OCI-LY7 (cell line): ENCODE data around the gene BTBD9. TPM values are rescaled to one million over a fixed set of nuclear protein-coding genes. Genes with fewer than 3 reads are reported as not detected.
"Not testable (repeated sequence)": the region's sequence is repeated elsewhere in the genome, so short reads cannot be mapped to it uniquely, and the experiment has no call there.

Source experiments
- BruUV-seq: library from RNA; stranded (reverse); fragments of 400-500 nt; replicated peaks from 2 replicates; lab custom pipeline; 2021; lab: Mats Ljungman, UMichigan
- CTCF ChIA-PET: fragments of 300-600 bp; sonication (Branson Sonifier 250); formaldehyde crosslinking; loops from one replicate; lab custom pipeline; 2022; ENCODE audit warnings: antibody characterized with exemption; ENCODE audit not compliant: unreplicated experiment; lab: Charles Lee
- POLR2A ChIA-PET: fragments of 300-600 bp; sonication (Branson Sonifier 250); formaldehyde crosslinking; loops from one replicate; lab custom pipeline; 2022; ENCODE audit warnings: antibody characterized with exemption; lab: Charles Lee
- DNase-seq: peaks from one replicate; pipeline ENCODE4 v3.0.0-alpha.2; 2015; ENCODE audit warnings: low spot score
- H2AFZ ChIP-seq: fragments of 200-600 bp; sonication (generic), shearing (Covaris generic); 2 replicates; pipeline ENCODE4 v1.6.1; 2014; ENCODE audit warnings: mild to moderate bottlenecking, antibody characterized with exemption, low read length, moderate library complexity
- H3K27ac ChIP-seq: fragments of 200-600 bp; sonication (generic); 2 replicates; pipeline ENCODE4 v1.5.1; 2014; ENCODE audit warnings: mixed run types, low read depth, mild to moderate bottlenecking, moderate library complexity, low read length, inconsistent platforms; ENCODE audit not compliant: poor library complexity, severe bottlenecking
- H3K36me3 ChIP-seq: fragments of 200-600 bp; sonication (generic); 2 replicates; pipeline ENCODE4 v1.6.1; 2014; ENCODE audit warnings: mild to moderate bottlenecking, antibody characterized with exemption, low read length, moderate library complexity, mixed read lengths; ENCODE audit not compliant: insufficient read depth
- H3K4me1 ChIP-seq: fragments of 200-600 bp; sonication (generic); 2 replicates; pipeline ENCODE4 v1.5.1; 2014; ENCODE audit warnings: mild to moderate bottlenecking, low read length; ENCODE audit not compliant: insufficient read depth, poor library complexity, severe bottlenecking
- H3K4me2 ChIP-seq: fragments of 200-600 bp; sonication (generic); 2 replicates; pipeline ENCODE4 v1.6.1; 2014; ENCODE audit warnings: mild to moderate bottlenecking, low read length
- H3K4me3 ChIP-seq: fragments of 200-600 bp; sonication (generic); 2 replicates; pipeline ENCODE4 v1.5.1; 2014; ENCODE audit warnings: mild to moderate bottlenecking, low read depth, low read length; ENCODE audit not compliant: poor library complexity, severe bottlenecking
- H3K79me2 ChIP-seq: fragments of 200-600 bp; sonication (generic); 2 replicates; pipeline ENCODE4 v1.6.1; 2016; ENCODE audit warnings: low read depth, mild to moderate bottlenecking, low read length, moderate library complexity, mixed read lengths; ENCODE audit not compliant: insufficient read depth
- H3K9me2 ChIP-seq: fragments of 200-600 bp; sonication (generic); 2 replicates; pipeline ENCODE4 v1.6.1; 2016; ENCODE audit warnings: mild to moderate bottlenecking, low read length, mixed read lengths; ENCODE audit not compliant: insufficient read depth
- H3K9me3 ChIP-seq: fragments of 200-600 bp; sonication (generic); 2 replicates; pipeline ENCODE4 v1.6.1; 2014; ENCODE audit warnings: mild to moderate bottlenecking, mixed run types, low read length, mixed read lengths
- H4K20me1 ChIP-seq: fragments of 200-600 bp; sonication (generic); 2 replicates; pipeline ENCODE4 v1.6.1; 2014; ENCODE audit warnings: mild to moderate bottlenecking, antibody characterized with exemption, low read length, moderate library complexity, mixed read lengths; ENCODE audit not compliant: insufficient read depth
- CTCF ChIP-seq: fragments of 200-600 bp; sonication (generic); conservative IDR thresholded peaks from 2 replicates; pipeline ENCODE4 v1.5.1; 2014; ENCODE audit warnings: mild to moderate bottlenecking, antibody characterized with exemption, low read length, moderate library complexity, mixed read lengths
- EZH2phosphoT487 ChIP-seq: fragments of 200-600 bp; sonication (generic); IDR thresholded peaks from 2 replicates; pipeline ENCODE4 v1.6.1; 2018; ENCODE audit warnings: low read depth, borderline replicate concordance, mild to moderate bottlenecking, mixed run types, antibody characterized with exemption, low read length, moderate library complexity, mixed read lengths
- intact Hi-C: fragments of 100-400 bp; cut with micrococcal nuclease; formaldehyde crosslinking; loops from one replicate; pipeline ENCODE4 v1.10.0; 2022; ENCODE audit not compliant: unreplicated experiment
- total RNA-seq, 2 experiments: library from RNA; depleted of rRNA in 1 of 2; stranded (reverse); fragments of >200 nt in 1 of 2; shearing (Covaris generic) in 1 of 2; gene quantifications; 2 replicates each; pipeline ENCODE4 v1.2.3, GENCODE V29; 2014 to 2022

BTBD9 gene
- total RNA-seq, 2 experiments from 2014 or later: 5.9 to 7.3 TPM

GRCh38 chr6:38625217-38625616, 14.5 kb downstream of the BTBD9 start:
- TF ChIP-seq CTCF (no peak), EZH2phosphoT487 (no peak)
- ChIA-PET POLR2A (interaction anchor here (1.0 kb wide), 1 partner anchor 9 kb away, joined by 3 read pairs; no protein-coding TSS in a partner anchor), CTCF (no interaction called here)
- intact Hi-C loops: no loop called here
- Histone ChIP-seq H3K9me3 (no peaks in the 10 kb centered on the region), H3K4me1 (no peaks in the 10 kb centered on the region), H3K36me3 (no peaks in the 10 kb centered on the region), H3K79me2 (no peaks in the 10 kb centered on the region), H3K4me3 (no peak overlapping the region), H3K4me2 (no peak overlapping the region), H3K27ac (no peak overlapping the region), H3K9me2 (no peaks in the 10 kb centered on the region), H2AFZ (no peak overlapping the region), H4K20me1 (no peaks in the 10 kb centered on the region)
- DNase-seq: no peak
- no TSS peak for BruUV-seq

- H3K79me2 ChIP-seq, BruUV-seq, H3K4me1 ChIP-seq, H3K4me3 ChIP-seq, POLR2A ChIA-PET, H3K27ac ChIP-seq, H3K36me3 ChIP-seq, H3K4me2 ChIP-seq, H3K9me2 ChIP-seq, CTCF ChIA-PET, H2AFZ ChIP-seq, DNase-seq, H3K9me3 ChIP-seq, intact Hi-C loops, H4K20me1 ChIP-seq: not testable (repeated sequence)
Measured at GRCh38 chr6:38619342-38619741, 20.4 kb downstream of the BTBD9 start.

- H2AFZ ChIP-seq, H3K4me3 ChIP-seq, intact Hi-C loops, H3K4me2 ChIP-seq, H3K36me3 ChIP-seq, CTCF ChIA-PET, POLR2A ChIA-PET, H4K20me1 ChIP-seq, BruUV-seq, H3K9me3 ChIP-seq, DNase-seq, H3K4me1 ChIP-seq, H3K79me2 ChIP-seq, H3K27ac ChIP-seq, H3K9me2 ChIP-seq: not testable (repeated sequence)
Measured at GRCh38 chr6:38618301-38618700, 21.4 kb downstream of the BTBD9 start.

- H3K36me3 ChIP-seq: no peaks in the 10 kb centered on the region
- DNase-seq: no peak
- no peak overlapping the region for H2AFZ ChIP-seq
- no peaks in the 10 kb centered on the region for H3K9me3 ChIP-seq
- no peak overlapping the region for H3K27ac ChIP-seq
- no peak for TF ChIP-seq EZH2phosphoT487
- no peak for TF ChIP-seq CTCF
- no peak overlapping the region for H3K4me2 ChIP-seq
- no TSS peak for BruUV-seq
- H4K20me1 ChIP-seq: no peaks in the 10 kb centered on the region
- CTCF ChIA-PET: no interaction called here
- no peaks in the 10 kb centered on the region for H3K9me2 ChIP-seq
- no peaks in the 10 kb centered on the region for H3K79me2 ChIP-seq
- no peak overlapping the region for H3K4me3 ChIP-seq
- POLR2A ChIA-PET: no interaction called here
- intact Hi-C loops: no loop called here
- no peaks in the 10 kb centered on the region for H3K4me1 ChIP-seq
Measured at GRCh38 chr6:38617856-38618255, 21.9 kb downstream of the BTBD9 start.
